Caco-2 (cell line): ENCODE data around the gene DCTPP1. TPM values are rescaled to one million over a fixed set of nuclear protein-coding genes. Genes with fewer than 3 reads are reported as not detected.

ENCODE experiments used
- BruUV-seq: library from RNA; stranded (reverse); fragments of 400-500 nt; replicated peaks from 2 replicates; lab custom pipeline; 2021; lab: Mats Ljungman, UMichigan
- CTCF ChIA-PET: fragments of 300-600 bp; sonication (Branson Sonifier 250); formaldehyde crosslinking; loops from one replicate; lab custom pipeline; 2022; ENCODE audit warnings: antibody characterized with exemption; lab: Charles Lee
- POLR2A ChIA-PET: fragments of 300-600 bp; sonication (Branson Sonifier 250); formaldehyde crosslinking; loops from one replicate; lab custom pipeline; 2022; ENCODE audit warnings: antibody characterized with exemption; lab: Charles Lee
- DNase-seq, 2 experiments: peaks; one replicate each; pipeline versions ENCODE4 v3.0.0 to v3.0.0-alpha.2; 2020 to 2022
- H3K27me3 ChIP-seq: replicated peaks from 2 replicates; pipeline ENCODE4 v1.6.0; 2011; ENCODE audit warnings: low read length; ENCODE audit not compliant: control insufficient read depth, insufficient read depth
- H3K36me3 ChIP-seq: 2 replicates; pipeline ENCODE4 v1.5.1; 2011; ENCODE audit warnings: low read length; ENCODE audit not compliant: control insufficient read depth, insufficient read depth
- H3K4me1 ChIP-seq: fragments of 250-450 bp; sonication (Bioruptor Pico); 2 replicates; pipeline ENCODE4 v1.5.1; 2020; ENCODE audit warnings: mild to moderate bottlenecking
- H3K4me3 ChIP-seq: 2 replicates; pipeline ENCODE4 v1.5.1; 2011; ENCODE audit warnings: low read depth, mild to moderate bottlenecking, control low read depth, low read length
- H3K9me3 ChIP-seq: fragments of 250-450 bp; sonication (Bioruptor Pico); 2 replicates; pipeline ENCODE4 v1.5.1; 2020; ENCODE audit warnings: mild to moderate bottlenecking, moderate library complexity
- H3K27ac Mint-ChIP-seq: one replicate; pipeline ENCODE4 v1.8.0; 2022; ENCODE audit warnings: mixed read lengths; ENCODE audit not compliant: unreplicated experiment
- H3K27me3 Mint-ChIP-seq: one replicate; pipeline ENCODE4 v1.8.0; 2022; ENCODE audit warnings: mixed read lengths; ENCODE audit not compliant: insufficient read depth, unreplicated experiment
- H3K36me3 Mint-ChIP-seq: one replicate; pipeline ENCODE4 v1.8.0; 2022; ENCODE audit warnings: mild to moderate bottlenecking, mixed read lengths; ENCODE audit not compliant: insufficient read depth, unreplicated experiment
- H3K4me1 Mint-ChIP-seq: one replicate; pipeline ENCODE4 v1.8.0; 2022; ENCODE audit warnings: low read depth, mixed read lengths; ENCODE audit not compliant: unreplicated experiment
- H3K4me3 Mint-ChIP-seq: one replicate; pipeline ENCODE4 v1.8.0; 2022; ENCODE audit warnings: mild to moderate bottlenecking, moderate library complexity, mixed read lengths; ENCODE audit not compliant: unreplicated experiment
- H3K9me3 Mint-ChIP-seq: one replicate; pipeline ENCODE4 v1.8.0; 2022; ENCODE audit warnings: mixed read lengths; ENCODE audit not compliant: unreplicated experiment
- CTCF ChIP-seq, 2 experiments: fragments of 200-600 bp in 1 of 2; IDR thresholded peaks; 1 replicate in 1 of 2; 2 replicates in 1 of 2; pipeline versions ENCODE4 v1.5.1 to v1.8.0; 2011 to 2022; ENCODE audit warnings: antibody characterized with exemption in 1 of 2, control low read depth in 1 of 2, inconsistent platforms in 1 of 2, low read depth in 1 of 2, low read length in 1 of 2, mild to moderate bottlenecking in 1 of 2, moderate library complexity in 1 of 2; ENCODE audit not compliant: insufficient read depth in 1 of 2, severe bottlenecking in 1 of 2, unreplicated experiment in 1 of 2
- intact Hi-C: fragments of 100-400 bp; cut with micrococcal nuclease; formaldehyde crosslinking; loops from one replicate; pipeline ENCODE4 v1.10.0; 2022; ENCODE audit not compliant: unreplicated experiment
- total RNA-seq: library from RNA; stranded (reverse); gene quantifications from 2 replicates; pipeline ENCODE4 v1.2.3, GENCODE V29; 2022

Gene DCTPP1
- total RNA-seq, 1 experiment from 2014 or later: 51.1 TPM

- Histone ChIP-seq H3K4me1 (no peaks in the 10 kb centered on the region), H3K36me3 (no peaks in the 10 kb centered on the region), H3K27me3 (no peaks in the 10 kb centered on the region), H3K4me3 (no peak overlapping the region), H3K9me3 (no peaks in the 10 kb centered on the region)
- TF ChIP-seq CTCF (IDR thresholded peaks at IDR 0.05; ENCODE audit: insufficient read depth in 1 of 2, low read depth in 1 of 2, low read length in 1 of 2, severe bottlenecking in 1 of 2, unreplicated experiment in 1 of 2): no peak
- Mint-ChIP-seq H3K9me3 (no peaks in the 10 kb centered on the region), H3K4me1 (no peaks in the 10 kb centered on the region), H3K36me3 (no peaks in the 10 kb centered on the region), H3K4me3 (no peak overlapping the region), H3K27me3 (no peaks in the 10 kb centered on the region), H3K27ac (peak overlapping the region; percentile 43)
- intact Hi-C loops: no loop called here
- DNase-seq: no peak
- ChIA-PET CTCF (no interaction called here), POLR2A (no interaction called here)
- no TSS peak for BruUV-seq
Measured at GRCh38 chr16:30473231-30474073, 43.6 kb upstream of the DCTPP1 start.

DNA sequence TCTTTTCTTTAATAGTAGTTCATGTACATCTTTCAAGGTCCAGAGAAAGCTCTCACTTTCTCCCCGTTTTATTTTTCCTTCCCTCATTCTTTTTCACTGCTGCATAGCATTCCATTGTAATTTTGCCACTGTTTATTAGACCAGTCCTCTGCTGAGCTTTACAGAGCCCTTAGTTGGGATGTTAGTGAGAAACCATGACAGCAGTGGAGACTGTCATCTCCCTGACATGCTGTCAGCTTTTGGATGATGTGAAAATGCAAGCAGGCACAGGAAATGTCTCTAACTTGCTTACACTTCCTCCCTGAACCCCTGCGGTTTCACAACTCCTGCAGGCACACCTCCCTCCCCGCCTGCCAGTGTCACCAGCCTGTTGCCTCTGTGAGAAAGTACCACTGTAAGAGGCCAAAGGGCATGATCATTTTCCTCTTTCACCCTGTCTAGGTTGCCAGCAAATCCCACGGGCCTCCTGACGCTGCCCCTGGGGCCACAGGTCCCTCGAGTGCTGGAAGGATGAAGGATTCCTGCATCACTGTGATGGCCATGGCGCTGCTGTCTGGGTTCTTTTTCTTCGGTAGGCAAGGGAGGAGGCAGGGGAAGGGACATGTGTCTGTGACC lies 42.6 kb upstream of the DCTPP1 start, which contains the start of gene ITGAL:
Gene ITGAL, plus strand, starts transcription at position 415 of the 615 bp plus-strand sequence. Its CDS starts 96 bp downstream, at position 511.
- POLR2A ChIA-PET: no interaction called here
- H3K9me3 ChIP-seq: no peaks in the 10 kb centered on the region
- H3K27me3 ChIP-seq: no peaks in the 10 kb centered on the region
- no peaks in the 10 kb centered on the region for H3K36me3 Mint-ChIP-seq
- TF ChIP-seq CTCF (IDR thresholded peaks at IDR 0.05; ENCODE audit: insufficient read depth in 1 of 2, low read depth in 1 of 2, low read length in 1 of 2, severe bottlenecking in 1 of 2, unreplicated experiment in 1 of 2): no peak
- H3K27me3 Mint-ChIP-seq: no peaks in the 10 kb centered on the region
- BruUV-seq: no TSS peak
- H3K4me3 Mint-ChIP-seq: no peak within 1 kb of the TSS
- H3K4me1 ChIP-seq: no peaks in the 10 kb centered on the region
- H3K4me3 ChIP-seq: no peak within 1 kb of the TSS
- no peaks in the 10 kb centered on the region for H3K4me1 Mint-ChIP-seq
- no peak for DNase-seq
- CTCF ChIA-PET: no interaction called here
- H3K36me3 ChIP-seq: no peaks in the 10 kb centered on the region
- peak within 1 kb of the TSS; percentile 43 for H3K27ac Mint-ChIP-seq
- intact Hi-C loops: no loop called here
- no peaks in the 10 kb centered on the region for H3K9me3 Mint-ChIP-seq

DNA sequence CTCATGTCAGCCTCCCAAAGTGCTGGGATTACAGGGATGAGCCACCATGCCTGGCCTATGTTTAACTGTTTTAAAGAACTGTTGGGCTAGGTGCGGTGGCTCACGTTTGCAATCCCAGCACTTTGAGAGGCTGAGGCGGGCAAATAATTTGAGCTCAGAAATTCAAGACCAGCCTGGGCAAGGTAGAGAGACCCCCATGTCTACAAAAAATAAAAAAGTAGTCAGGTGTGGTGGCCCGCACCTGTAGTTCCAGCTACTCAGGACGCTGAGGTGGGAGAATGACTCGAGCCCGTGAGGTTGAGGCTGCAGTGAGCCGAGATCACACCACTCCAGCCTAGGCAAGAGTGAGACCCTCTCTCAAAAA lies 40.8 kb upstream of the DCTPP1 start:
- H3K9me3 Mint-ChIP-seq: no peaks in the 10 kb centered on the region

More for the DNA sequence above, 40.8 kb upstream of the DCTPP1 start:
- Mint-ChIP-seq H3K4me1 (peaks cover 6% of the 10 kb centered on the region), H3K36me3 (no peaks in the 10 kb centered on the region), H3K4me3 (no peak overlapping the region), H3K27ac (no peak overlapping the region), H3K27me3 (no peaks in the 10 kb centered on the region)
- Histone ChIP-seq H3K27me3 (no peaks in the 10 kb centered on the region), H3K4me1 (no peaks in the 10 kb centered on the region), H3K36me3 (no peaks in the 10 kb centered on the region), H3K9me3 (no peaks in the 10 kb centered on the region), H3K4me3 (no peak overlapping the region)
- DNase-seq: no peak
- intact Hi-C loops: no loop called here
- BruUV-seq: no TSS peak
- no peak for TF ChIP-seq CTCF (IDR thresholded peaks at IDR 0.05; ENCODE audit: insufficient read depth in 1 of 2, low read depth in 1 of 2, low read length in 1 of 2, severe bottlenecking in 1 of 2, unreplicated experiment in 1 of 2)
- ChIA-PET POLR2A (no interaction called here), CTCF (no interaction called here)
